PC-9 (cell line): ENCODE data around the gene IFNG-AS1.

Experiments
- EZH2 ChIP-seq: fragments of 200-600 bp; sonication (generic); IDR thresholded peaks from 2 replicates; pipeline ENCODE4 v1.8.0; 2017; ENCODE audit warnings: antibody characterized with exemption, low read depth
- TF ChIP-seq, protein P1 (sequence below): fragments of 200-600 bp; sonication (generic); conservative IDR thresholded peaks from 2 replicates; pipeline ENCODE4 v1.6.1; 2017; ENCODE audit warnings: mixed run types, antibody characterized with exemption, mild to moderate bottlenecking, moderate library complexity

DNA sequence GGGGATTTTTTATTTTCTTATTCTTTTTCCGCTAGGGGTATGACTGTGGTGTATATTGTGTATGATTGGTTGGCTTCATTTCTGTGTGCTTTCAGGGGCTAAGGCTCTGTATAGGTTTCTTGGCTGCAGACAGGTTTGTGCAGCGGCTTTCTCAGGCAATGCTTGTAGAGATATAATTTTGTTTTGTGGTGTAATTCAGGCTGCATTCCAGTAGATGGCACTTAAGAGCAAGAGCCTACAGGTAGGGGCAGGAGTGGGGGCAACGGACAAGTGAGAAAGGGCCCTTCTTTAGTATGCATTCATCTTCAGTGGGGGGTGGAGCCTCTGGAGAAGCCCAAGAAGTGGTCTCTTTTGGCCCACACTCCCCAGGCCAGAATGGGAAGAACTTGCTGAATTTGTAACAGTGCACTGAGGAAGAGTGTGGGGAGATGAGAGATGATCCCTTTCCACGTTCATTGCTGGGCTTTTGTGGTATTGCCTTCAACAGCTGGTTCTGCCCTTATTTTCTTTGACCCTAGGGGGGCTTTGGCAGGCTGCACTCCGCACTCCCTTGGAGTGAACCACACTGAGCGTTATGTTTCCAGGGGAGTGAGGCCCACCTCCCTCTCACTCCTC lies 78.6 kb downstream of the IFNG-AS1 start:
- TF ChIP-seq, protein P1, sequence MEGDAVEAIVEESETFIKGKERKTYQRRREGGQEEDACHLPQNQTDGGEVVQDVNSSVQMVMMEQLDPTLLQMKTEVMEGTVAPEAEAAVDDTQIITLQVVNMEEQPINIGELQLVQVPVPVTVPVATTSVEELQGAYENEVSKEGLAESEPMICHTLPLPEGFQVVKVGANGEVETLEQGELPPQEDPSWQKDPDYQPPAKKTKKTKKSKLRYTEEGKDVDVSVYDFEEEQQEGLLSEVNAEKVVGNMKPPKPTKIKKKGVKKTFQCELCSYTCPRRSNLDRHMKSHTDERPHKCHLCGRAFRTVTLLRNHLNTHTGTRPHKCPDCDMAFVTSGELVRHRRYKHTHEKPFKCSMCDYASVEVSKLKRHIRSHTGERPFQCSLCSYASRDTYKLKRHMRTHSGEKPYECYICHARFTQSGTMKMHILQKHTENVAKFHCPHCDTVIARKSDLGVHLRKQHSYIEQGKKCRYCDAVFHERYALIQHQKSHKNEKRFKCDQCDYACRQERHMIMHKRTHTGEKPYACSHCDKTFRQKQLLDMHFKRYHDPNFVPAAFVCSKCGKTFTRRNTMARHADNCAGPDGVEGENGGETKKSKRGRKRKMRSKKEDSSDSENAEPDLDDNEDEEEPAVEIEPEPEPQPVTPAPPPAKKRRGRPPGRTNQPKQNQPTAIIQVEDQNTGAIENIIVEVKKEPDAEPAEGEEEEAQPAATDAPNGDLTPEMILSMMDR = peak; percentile 66
- no peak for TF ChIP-seq EZH2
